A673 (cell line): ENCODE measurements around the gene RAP1GAP2.

Experiments used
- CTCF ChIP-seq: fragments of 300-800, 200-600 bp; sonication (generic); conservative IDR thresholded peaks from 2 replicates; pipeline ENCODE4 v1.5.1; 2017; ENCODE audit warnings: low read depth, mild to moderate bottlenecking, antibody characterized with exemption, low read length, moderate library complexity, mixed read lengths
- EZH2 ChIP-seq: fragments of 200-600 bp; sonication (generic); IDR thresholded peaks from 2 replicates; pipeline ENCODE4 v1.6.1; 2017; ENCODE audit warnings: borderline replicate concordance, low read depth, mild to moderate bottlenecking, mixed read lengths, antibody characterized with exemption, low read length; ENCODE audit not compliant: poor library complexity, severe bottlenecking

GRCh38 chr17:2786176-2786881 lies 9.9 kb upstream of the RAP1GAP2 start:
- peak; percentile 97 for TF ChIP-seq CTCF
- no peak for TF ChIP-seq EZH2
